HG02870 (cell line): Measurements from ENCODE around the gene KRTAP5-6.

Experiments used
- ATAC-seq: cut with Tn5 transposase; IDR thresholded peaks from one replicate; pipeline ENCODE4 v1.9.1; 2021; ENCODE audit warnings: mild to moderate bottlenecking, moderate library complexity; ENCODE audit not compliant: unreplicated experiment

KRTAP5-6 gene

DNA sequence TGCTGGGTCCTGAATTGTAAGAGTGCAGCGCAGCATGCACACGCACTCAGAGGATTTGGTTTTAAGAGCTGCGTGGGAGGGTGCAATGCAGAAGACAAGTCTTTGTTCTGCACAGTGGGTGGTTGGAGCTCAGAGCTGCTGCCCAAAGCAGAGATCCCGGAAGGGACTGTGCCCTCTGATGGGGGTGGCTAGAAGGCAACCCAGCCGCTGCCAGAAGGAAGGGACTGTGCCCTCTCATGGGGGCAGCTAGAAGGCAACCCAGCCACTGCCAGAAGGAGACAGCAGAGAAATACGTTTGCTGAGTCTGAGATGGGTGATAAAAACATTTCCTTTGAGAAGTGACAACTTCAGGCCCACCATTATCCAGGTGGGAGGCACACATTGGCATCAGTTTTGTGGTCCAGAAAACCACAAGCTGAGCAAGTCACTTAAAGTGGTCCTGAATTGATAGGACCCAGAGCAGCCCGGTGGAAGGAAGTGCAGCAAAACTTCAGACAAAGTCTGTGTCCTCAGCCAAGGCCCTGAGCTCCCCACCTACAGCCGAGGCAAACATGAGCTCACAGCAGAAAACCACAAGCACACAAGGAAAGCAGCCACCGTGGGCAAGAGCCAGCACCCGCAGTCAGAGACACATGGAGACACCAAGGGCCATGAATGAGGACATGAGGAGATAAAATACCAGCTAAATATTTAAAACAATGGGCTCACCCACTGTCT is 4.3 kb downstream of the KRTAP5-6 start:
- ATAC-seq: no peak

DNA sequence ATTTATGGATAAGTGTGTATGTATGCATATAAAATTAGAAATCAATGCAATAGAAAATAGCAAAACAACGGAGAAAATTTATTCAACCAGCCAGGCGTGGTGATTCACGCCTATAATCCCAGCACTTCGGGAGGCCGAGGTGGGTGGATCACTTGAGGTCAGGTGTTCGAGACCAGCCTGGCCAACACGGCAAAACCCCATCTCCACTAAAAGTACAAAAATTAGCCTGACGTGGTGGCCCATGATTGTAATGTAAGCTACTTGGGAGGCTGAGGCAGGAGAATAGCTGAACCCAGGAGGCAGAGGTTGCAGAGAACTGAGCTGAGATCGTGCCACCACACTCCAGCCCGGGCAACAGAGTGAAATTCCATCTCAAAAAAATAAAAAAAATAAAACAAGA is 5.5 kb downstream of the KRTAP5-6 start:
- no peak for ATAC-seq

DNA sequence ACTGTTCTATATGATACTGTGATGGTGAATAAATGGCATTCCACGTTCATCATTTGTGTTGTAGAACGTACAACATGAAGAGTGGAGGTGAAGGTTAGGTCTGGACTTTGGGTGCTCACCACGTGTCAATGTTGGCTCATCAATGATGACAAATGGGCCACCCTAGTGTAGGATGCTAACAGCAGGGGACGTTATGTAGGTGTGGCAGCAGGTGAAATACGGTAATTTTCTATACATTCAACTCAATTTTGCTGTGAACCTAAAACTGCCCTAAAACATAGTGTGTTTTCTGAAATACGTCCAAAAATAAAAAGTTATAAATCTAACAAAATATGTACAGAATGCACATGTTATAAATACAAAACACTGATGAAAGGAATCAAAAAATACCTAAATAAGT is 6.2 kb downstream of the KRTAP5-6 start:
- no peak for ATAC-seq

DNA sequence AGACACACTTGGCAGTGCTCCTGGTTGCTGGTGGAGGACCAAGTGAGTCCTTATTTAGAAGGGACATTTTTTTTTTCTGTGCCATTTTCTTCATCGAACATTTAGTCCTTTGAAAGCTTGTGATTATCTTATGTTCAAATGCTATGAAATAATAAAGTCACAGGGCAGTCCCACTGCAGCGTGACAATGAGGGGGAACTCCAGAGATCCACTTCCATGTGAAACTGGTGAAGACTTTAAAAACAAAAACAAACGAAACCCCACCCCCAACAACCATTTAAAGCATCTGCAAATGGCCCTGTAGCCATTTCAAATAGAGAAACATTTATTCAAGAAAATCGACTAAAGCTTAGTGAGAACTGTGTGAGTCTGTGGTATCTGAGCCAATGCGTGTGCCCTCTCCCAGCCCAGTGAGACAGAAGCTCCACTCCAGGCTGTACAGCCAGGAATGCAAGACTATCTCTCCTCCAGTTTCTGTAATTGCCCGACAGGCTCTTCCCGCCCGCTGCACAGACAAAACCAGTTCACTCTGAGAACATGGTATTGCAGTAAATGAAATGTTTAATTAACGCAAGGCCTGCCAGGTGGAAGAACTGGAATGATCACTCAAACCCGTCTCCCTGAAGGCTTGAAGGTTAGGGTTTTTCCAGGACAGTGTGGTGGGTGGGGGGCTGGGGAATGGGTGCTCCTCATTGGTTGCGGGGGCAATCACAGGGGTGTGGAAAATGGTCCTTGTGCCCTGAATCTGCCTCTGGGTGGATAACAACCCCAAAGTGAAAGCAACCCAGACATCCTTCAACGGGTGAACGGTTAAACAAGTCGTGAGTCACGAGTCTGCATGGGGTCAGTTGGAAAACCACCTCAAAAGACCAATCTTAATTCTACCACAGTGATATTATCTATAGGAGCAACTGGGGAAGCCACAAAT is 8.4 kb downstream of the KRTAP5-6 start:
- no peak for ATAC-seq

DNA sequence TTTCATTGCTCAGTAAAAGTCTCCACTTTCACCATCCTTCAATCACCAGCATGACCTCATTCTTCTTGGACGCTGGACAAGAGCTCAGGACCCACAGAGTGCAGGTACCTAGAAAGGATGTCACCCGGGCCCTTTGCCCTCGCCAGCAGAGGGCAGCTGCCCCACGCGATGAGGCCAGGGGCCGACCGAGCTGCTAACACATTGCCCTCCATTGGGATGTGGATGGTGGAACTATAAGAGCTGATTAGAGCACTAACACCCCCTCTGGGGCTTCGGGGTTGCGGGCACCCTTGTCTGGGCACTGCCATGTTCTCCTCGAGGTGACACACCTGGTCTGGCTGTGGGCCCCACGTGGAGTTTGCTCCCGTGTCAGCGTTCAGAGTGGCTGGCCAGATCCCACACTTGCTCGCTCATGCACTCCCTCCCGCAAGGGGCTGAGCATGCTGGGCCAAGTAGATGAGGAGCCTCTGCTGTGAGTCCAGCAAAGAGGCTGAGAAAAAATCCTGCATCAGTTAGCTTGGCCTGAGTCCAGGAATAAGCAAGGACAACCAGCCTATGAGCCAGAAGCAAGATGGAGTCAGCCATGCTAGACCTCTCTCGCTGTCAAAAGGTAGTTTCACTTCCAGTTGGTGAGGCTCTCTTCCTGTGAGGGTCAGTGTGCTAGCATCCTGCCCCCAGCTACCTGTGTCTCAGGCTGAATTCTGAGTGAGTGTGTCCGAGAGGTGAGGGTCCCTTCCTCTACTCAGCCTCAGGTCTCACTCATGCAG is 9.8 kb downstream of the KRTAP5-6 start:
- no peak for ATAC-seq

DNA sequence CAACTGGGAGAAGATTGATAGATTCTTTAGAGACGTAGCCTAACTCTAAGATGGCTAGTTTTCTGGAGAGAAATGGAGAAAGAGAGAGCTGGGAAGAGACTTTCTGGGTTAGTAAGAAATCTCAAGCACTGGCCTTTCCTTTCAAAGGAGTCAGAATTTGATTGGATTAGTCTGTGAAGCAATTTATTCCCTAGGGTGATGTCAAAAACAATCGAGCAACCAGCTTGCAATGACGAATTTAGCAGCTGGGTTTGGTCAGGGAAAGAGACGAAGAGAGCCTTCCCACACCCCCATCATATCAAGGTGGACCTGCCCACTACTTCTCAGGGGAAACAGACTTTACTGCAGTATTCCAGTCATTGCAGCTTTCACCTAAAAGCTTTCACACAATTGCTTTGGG is 10.8 kb downstream of the KRTAP5-6 start:
- no peak for ATAC-seq

DNA sequence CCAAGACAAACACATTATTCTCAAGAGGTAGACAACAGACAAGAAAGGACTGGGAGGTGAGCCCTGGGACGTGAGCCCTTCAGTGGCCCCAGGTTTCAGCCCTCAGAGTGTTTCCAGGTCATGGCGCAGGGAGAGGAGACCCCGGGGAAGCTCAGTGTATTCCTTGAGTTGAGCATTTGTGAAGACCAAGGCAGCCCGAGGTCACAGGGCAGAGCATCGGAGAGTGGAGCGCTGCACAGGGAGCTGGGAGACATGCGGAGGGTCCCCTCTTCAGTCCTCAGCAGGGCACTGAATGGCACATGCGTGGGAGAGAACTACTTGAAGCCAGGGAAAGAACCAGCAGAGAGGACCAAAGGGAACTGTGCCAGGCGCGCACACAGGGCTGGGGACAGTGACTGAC is 11.7 kb downstream of the KRTAP5-6 start:
- ATAC-seq: no peak

DNA sequence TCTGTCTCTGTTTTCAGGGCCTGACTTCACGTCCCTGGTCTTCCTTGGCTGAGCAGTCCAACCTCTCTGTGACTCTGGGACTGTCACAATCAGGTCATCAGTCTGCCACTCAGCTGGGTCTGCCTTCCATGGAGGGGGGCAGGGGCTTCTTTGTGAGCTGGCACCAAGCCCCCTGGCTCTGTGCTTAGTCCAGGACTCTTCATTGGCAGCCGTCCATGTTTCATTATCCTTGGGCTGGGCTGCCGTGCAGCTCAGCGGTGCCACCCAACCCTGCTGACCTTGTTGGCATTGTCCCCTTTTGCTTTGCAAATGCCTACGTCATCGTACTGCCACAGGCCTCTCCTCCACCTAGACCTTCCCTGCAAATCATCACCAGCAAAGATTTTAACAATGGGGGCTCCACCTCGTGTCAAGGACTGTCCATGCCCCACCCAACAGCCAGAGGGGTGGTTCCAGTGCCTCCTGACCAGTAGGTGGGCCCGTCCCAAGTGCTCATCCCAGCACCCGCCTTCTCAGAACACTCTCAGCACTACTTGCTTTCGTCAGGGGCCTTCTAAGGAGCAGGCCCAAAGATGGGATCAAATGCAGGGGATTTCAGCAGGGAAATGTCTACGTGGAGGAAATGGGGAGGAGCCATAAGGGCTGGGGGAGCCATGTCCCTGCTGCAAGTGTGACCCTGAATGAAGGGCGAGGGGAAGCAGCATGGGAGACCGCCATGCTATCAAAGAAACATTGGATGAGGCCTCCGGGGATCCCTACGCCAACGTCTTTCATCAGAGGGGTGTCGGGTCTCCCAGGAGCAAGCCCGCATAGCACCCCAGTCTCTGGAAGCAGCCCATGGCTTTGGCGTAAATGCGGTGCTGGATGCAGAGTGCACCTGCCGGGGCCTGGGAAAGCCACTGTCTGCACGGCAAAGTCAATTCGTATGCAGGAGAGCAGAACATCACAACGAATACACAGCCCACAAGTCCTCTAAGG is 18.2 kb downstream of the KRTAP5-6 start:
- no peak for ATAC-seq

DNA sequence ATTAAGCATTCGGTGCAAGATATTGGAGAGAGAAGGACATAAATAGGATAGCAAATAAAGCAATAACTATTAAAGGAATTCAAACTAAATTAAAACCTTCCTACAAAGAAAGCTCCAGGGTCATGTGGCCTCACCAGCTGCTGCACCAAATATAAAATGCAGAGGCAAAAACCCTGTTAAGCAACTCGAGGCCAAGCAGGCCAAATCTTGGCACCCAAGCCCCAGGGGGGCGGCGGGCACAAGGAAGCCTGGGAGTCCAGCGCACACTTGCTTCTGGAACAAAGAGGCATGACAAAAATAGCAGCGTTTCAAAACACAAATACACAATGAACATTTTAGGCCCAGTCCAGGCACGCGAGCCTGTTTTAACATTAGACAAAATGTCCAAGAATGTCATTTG is 20.8 kb downstream of the KRTAP5-6 start:
- no peak for ATAC-seq

DNA sequence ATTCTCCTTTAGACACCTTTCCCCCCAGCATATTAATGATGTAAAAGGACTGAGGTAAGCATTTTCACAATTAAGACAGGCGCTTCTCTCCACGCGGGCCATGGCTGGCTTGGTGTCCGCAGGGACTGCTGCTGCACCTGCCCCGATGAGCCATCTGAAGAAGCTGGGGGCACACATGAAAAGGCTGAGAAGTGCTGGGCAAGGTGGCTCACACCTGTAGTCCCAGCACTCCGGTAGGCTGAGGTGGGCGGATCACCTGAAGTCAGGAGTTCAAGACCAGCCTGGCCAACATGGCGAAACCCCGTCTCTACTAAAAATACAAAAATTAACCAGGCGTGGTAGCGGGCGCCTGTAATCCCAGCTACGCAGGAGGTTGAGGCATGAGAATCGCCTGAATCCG is 21.3 kb downstream of the KRTAP5-6 start:
- no peak for ATAC-seq

DNA sequence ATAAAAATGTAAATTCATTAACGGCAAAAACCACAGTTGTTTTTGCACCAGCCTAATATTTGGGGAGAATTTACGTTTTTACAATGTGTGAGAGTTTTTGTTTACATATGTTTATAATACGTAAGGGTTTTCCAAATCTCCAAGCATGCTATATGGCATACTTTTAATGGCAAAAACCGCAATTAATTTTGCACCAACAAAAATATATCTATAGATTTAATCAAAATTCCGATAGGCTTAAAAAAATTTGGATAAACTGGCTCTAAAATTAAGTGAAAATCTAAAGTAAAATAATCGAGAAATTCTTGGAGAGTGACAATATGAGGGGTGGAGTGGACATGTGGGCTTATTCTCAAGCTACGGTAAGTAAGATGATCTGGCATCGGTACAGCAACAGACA is 22.8 kb downstream of the KRTAP5-6 start:
- no peak for ATAC-seq

DNA sequence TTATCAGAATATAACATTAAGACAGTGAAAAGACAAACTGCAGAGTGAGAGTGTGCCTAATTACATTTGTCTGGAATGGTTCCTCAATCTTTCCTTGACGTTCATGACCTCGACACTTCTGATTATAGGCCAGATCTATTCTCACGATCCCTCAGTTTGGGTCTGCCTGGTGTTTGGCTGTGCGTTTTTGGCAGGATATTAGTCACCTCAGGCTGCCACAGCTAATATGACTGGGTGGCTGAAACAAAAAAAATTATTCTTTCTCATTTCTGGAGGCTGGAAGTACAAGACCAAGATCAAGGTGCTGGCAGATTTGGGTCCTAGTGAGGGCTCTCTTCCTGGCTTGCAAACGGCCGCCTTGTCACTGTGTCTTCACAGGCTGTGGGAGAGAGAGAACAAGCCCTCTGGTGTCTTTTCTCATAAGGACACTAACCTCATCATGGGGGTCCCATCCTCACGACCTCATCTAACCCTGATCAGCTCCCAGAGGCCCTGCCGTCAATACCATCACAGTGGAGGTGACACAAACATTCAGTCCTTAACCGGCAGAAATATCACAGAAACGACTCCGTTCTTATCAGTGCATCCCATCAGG is 30.2 kb downstream of the KRTAP5-6 start:
- ATAC-seq: no peak

DNA sequence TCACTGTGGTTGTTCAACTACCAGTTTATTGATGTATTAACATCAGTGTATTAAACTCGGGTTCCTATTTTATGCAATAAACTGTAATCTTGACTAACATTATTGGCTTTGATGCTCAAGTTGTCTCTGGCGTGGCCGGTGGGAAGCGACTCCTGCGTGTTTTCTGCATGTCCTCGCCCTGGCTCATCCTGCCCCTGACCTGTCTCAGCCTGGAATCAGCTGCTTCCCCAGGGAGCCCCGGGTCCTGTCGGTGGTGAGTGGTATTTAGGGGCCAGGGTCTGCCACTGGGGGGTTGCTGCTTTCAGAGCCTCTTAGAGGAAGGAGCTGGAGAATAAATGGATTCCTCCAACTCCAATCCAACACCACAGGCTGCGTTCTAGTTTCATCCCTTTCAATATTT is 30.9 kb downstream of the KRTAP5-6 start:
- no peak for ATAC-seq

DNA sequence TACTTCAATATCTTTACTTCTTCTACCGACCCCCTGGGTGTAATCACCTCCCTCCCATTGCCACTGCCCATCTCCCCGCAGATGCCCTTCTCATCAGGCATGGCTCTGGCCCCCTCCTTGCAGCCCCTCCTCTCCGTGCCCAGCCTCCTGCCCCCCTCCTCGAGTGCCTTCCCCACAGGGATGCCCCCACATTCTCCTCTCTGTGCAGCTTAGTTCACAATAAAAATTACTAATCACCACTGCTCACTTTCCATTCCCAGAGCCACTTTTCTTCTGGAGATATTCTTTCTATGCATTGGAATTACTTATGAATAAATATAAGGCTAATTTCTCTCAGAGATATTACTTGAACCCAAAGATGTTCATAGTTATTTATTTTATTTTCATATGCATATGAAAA is 31.3 kb downstream of the KRTAP5-6 start:
- ATAC-seq: no peak

DNA sequence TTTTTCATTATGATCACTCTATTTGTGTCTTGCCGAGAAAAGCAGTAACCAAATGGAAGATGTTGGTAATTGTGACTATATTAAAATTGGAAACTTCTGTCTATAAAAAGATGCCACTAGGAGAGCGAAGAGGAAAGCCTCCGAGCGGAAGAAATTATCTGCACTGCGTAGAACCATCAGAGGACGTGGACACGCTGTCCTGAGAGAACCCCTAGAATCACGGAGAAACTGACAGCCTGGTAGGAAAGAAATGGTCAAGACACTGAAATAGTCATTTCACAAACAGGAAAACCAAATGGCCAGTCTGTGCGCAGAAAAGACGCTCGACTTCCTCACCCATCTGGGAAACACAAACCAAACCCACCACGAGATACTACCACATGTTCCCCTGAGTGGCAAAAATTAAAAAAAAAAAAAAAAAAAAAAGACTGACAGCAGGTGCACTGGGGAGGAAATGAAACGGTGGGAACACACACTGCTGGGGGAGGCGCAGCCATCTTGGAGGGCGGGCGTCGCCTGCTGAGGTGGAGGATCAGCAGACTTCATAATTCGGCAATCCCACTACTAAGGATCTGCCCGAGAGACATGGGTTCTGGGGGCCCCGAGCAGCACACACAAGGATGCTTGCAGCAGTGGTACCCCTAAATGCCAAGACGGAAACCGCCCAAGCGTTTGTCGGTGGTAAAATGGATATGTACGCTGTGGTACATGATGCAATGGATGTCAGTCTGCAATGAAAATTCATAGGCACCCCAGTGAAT is 32.1 kb downstream of the KRTAP5-6 start:
- ATAC-seq: no peak

DNA sequence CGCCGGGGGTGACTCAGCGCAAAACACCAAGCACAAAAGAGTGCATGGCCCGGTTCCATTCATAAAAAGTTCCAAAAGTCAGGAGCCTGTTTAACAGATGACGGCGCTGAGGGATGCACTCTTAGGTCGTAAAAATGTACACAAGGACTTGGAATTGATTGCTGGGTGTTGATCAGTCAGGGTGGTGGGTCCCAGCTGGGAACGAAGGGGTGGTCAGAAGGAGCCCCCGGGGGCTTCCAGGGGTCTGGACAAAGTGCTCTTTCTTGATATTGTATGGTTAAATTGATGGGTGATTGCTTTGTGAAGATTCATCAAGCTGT is 32.7 kb downstream of the KRTAP5-6 start:
- no peak for ATAC-seq

DNA sequence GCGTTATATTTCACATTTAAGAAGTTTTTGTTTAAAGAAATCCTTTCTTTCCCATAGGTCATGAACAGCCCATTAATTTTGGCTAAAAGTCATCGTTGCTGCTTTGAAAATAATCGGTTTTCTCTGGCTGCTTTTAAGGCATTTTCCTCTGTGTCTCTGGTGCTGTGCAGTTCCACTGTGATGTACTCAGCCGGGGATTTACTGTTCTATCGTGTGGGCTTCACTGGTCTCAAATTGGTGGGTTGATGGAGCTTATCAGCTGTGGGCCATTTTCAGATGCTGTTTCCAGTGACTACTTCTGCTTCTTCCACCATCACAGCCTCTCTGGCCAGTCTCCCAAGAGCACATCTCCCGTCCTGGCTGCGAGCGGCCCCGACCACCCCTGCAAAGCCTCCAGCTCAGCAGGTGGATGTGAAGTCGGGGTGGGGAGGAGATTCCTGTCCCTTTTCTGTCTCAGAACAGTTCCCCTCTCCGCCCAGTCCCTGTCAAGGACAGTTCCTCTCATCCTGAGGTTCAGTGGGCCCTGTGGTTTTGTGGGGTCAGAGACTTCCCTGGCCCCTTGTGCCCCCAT is 33.1 kb downstream of the KRTAP5-6 start:
- no peak for ATAC-seq

DNA sequence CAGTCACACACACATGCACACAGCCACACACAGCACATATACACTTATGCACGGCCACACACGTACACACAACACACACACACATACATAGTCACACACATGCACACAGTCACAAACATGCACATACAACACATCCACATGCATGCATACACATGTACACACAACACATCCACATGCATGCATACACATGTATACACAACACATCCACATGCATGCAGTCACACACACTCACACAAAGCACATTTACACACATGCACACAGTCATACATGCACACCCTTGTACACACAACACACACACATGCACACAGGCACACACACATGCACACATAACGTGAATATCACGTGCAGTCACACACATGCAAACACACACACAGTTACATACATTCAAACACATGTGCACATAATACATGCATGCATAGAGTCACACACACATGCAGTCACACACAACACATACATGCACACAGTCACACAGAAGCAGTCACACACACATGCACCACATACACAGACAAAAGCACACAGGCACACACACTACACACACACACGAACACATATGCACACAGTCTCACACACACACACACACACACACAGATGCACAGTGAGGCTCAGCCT is 34.6 kb downstream of the KRTAP5-6 start:
- ATAC-seq: no peak
